H9 (cell line): ENCODE data around the gene ZNF423. TPM values are rescaled to one million over a fixed set of nuclear protein-coding genes. Genes with fewer than 3 reads are reported as not detected.

Experiments used
- DNase-seq: peaks from one replicate; pipeline ENCODE4 v3.0.0-alpha.2; 2017
- H2AFZ ChIP-seq: one replicate; pipeline ENCODE4 v1.6.1; 2013; ENCODE audit warnings: mild to moderate bottlenecking, low read length, control low read depth, moderate library complexity
- H2AK5ac ChIP-seq: 2 replicates; pipeline ENCODE4 v1.6.1; 2013; ENCODE audit warnings: low read length, control low read depth, mixed read lengths; ENCODE audit not compliant: insufficient read length
- H2BK120ac ChIP-seq: one replicate; pipeline ENCODE4 v1.6.1; 2013; ENCODE audit warnings: low read depth, mild to moderate bottlenecking, low read length, control low read depth, inconsistent platforms; ENCODE audit not compliant: poor library complexity, severe bottlenecking
- H2BK12ac ChIP-seq: 2 replicates; pipeline ENCODE4 v1.6.1; 2013; ENCODE audit warnings: low read length, control low read depth, mixed read lengths, low read depth; ENCODE audit not compliant: insufficient read length
- H2BK15ac ChIP-seq: 2 replicates; pipeline ENCODE4 v1.6.1; 2013; ENCODE audit warnings: low read depth, low read length, control low read depth
- H2BK20ac ChIP-seq: one replicate; pipeline ENCODE4 v1.6.1; 2013; ENCODE audit warnings: low read depth, mild to moderate bottlenecking, low read length, control low read depth, inconsistent platforms; ENCODE audit not compliant: poor library complexity, severe bottlenecking
- H2BK5ac ChIP-seq: 2 replicates; pipeline ENCODE4 v1.6.1; 2013; ENCODE audit warnings: low read length, control low read depth, mixed read lengths; ENCODE audit not compliant: insufficient read length
- H3K14ac ChIP-seq: 2 replicates; pipeline ENCODE4 v1.6.1; 2013; ENCODE audit warnings: low read length, control low read depth; ENCODE audit not compliant: insufficient read depth
- H3K18ac ChIP-seq: 2 replicates; pipeline ENCODE4 v1.6.1; 2013; ENCODE audit warnings: low read depth, mild to moderate bottlenecking, mixed read lengths, low read length, control low read depth; ENCODE audit not compliant: insufficient read length
- H3K23ac ChIP-seq: 2 replicates; pipeline ENCODE4 v1.6.1; 2013; ENCODE audit warnings: low read length, control low read depth, mixed read lengths, low read depth; ENCODE audit not compliant: insufficient read length
- H3K23me2 ChIP-seq: 2 replicates; pipeline ENCODE4 v1.6.1; 2013; ENCODE audit warnings: low read depth, mild to moderate bottlenecking, mixed read lengths, low read length, control low read depth; ENCODE audit not compliant: insufficient read length, poor library complexity, severe bottlenecking
- H3K27ac ChIP-seq: 2 replicates; pipeline ENCODE4 v1.5.1; 2013; ENCODE audit warnings: low read length, control low read depth, mixed read lengths, low read depth; ENCODE audit not compliant: insufficient read length
- H3K27me3 ChIP-seq: 2 replicates; pipeline ENCODE4 v1.6.1; 2013; ENCODE audit warnings: low read length, control low read depth, inconsistent platforms; ENCODE audit not compliant: insufficient read depth
- H3K4ac ChIP-seq: 2 replicates; pipeline ENCODE4 v1.6.1; 2013; ENCODE audit warnings: low read depth, mild to moderate bottlenecking, control low read depth, inconsistent platforms, low read length, moderate library complexity
- H3K4me1 ChIP-seq: 2 replicates; pipeline ENCODE4 v1.6.1; 2013; ENCODE audit warnings: low read length, control low read depth, inconsistent platforms; ENCODE audit not compliant: insufficient read depth
- H3K4me2 ChIP-seq: 2 replicates; pipeline ENCODE4 v1.6.1; 2013; ENCODE audit warnings: low read length, control low read depth, mixed read lengths; ENCODE audit not compliant: insufficient read length, insufficient read depth
- H3K56ac ChIP-seq: 2 replicates; pipeline ENCODE4 v1.6.1; 2013; ENCODE audit warnings: low read depth, mild to moderate bottlenecking, mixed read lengths, low read length, control low read depth; ENCODE audit not compliant: insufficient read length
- H3K79me1 ChIP-seq: 2 replicates; pipeline ENCODE4 v1.6.1; 2013; ENCODE audit warnings: low read depth, mild to moderate bottlenecking, moderate library complexity, low read length, control low read depth, inconsistent platforms; ENCODE audit not compliant: insufficient read depth, poor library complexity, severe bottlenecking
- H3K79me2 ChIP-seq: 2 replicates; pipeline ENCODE4 v1.6.1; 2013; ENCODE audit warnings: low read length, control low read depth, inconsistent platforms; ENCODE audit not compliant: insufficient read depth
- H3K9ac ChIP-seq: 2 replicates; pipeline ENCODE4 v1.6.1; 2013; ENCODE audit warnings: low read length, control low read depth, mixed read lengths; ENCODE audit not compliant: insufficient read length; ENCODE audit errors: extremely low read depth
- H3K9me3 ChIP-seq: one replicate; pipeline ENCODE4 v1.6.1; 2013; ENCODE audit warnings: low read depth, low read length, inconsistent platforms; ENCODE audit not compliant: control insufficient read depth
- H3T11ph ChIP-seq: one replicate; pipeline ENCODE4 v1.6.1; 2013; ENCODE audit warnings: mild to moderate bottlenecking, low read length, control low read depth, inconsistent platforms
- H4K20me1 ChIP-seq: one replicate; pipeline ENCODE4 v1.6.1; 2013; ENCODE audit not compliant: control insufficient read depth, insufficient read length, insufficient read depth
- H4K5ac ChIP-seq: 2 replicates; pipeline ENCODE4 v1.6.1; 2013; ENCODE audit warnings: low read depth, mild to moderate bottlenecking, mixed read lengths, low read length, control low read depth; ENCODE audit not compliant: insufficient read length
- H4K8ac ChIP-seq: replicated peaks from 2 replicates; pipeline ENCODE4 v1.6.1; 2013; ENCODE audit warnings: low read length, control low read depth, mixed read lengths, low read depth; ENCODE audit not compliant: insufficient read length
- H4K91ac ChIP-seq: 2 replicates; pipeline ENCODE4 v1.6.1; 2013; ENCODE audit warnings: low read depth, mild to moderate bottlenecking, moderate library complexity, mixed read lengths, low read length, control low read depth; ENCODE audit not compliant: insufficient read length
- H3K27ac Mint-ChIP-seq, 3 experiments: 2 replicates in 2 of 3; 3 replicates in 1 of 3; pipeline ENCODE4 v1.8.0; 2020 to 2021; ENCODE audit warnings: mixed read lengths in 3 of 3, mild to moderate bottlenecking in 1 of 3, moderate library complexity in 1 of 3
- H3K27me3 Mint-ChIP-seq: 2 replicates; pipeline ENCODE4 v1.8.0; 2021; ENCODE audit warnings: low read depth, mild to moderate bottlenecking, moderate library complexity, mixed read lengths
- H3K36me3 Mint-ChIP-seq, 3 experiments: 2 replicates in 2 of 3; 3 replicates in 1 of 3; pipeline ENCODE4 v1.8.0; 2020 to 2021; ENCODE audit warnings: low read depth in 3 of 3, mixed read lengths in 3 of 3; ENCODE audit not compliant: insufficient read depth in 1 of 3
- H3K4me1 Mint-ChIP-seq, 2 experiments: 2 replicates each; pipeline ENCODE4 v1.8.0; 2020; ENCODE audit warnings: mixed read lengths in 2 of 2
- H3K4me3 Mint-ChIP-seq, 2 experiments: 2 replicates in 1 of 2; 3 replicates in 1 of 2; pipeline ENCODE4 v1.8.0; 2020 to 2021; ENCODE audit warnings: mild to moderate bottlenecking in 2 of 2, mixed read lengths in 2 of 2, moderate library complexity in 1 of 2
- H3K9me3 Mint-ChIP-seq, 2 experiments: 2 replicates in 1 of 2; 3 replicates in 1 of 2; pipeline ENCODE4 v1.8.0; 2020; ENCODE audit warnings: mild to moderate bottlenecking in 2 of 2, mixed read lengths in 2 of 2, moderate library complexity in 1 of 2
- WGBS: extraction: QIAGEN DNeasy Blood & Tissue Kit; methylation state at CpG from one replicate; pipeline ENCODE4 v1.1.7; 2013; ENCODE audit warnings: missing lambda C conversion rate, low lambda C conversion rate, mixed read lengths; ENCODE audit not compliant: insufficient read length; ENCODE audit errors: extremely low coverage; 5-methylcytosine and 5-hydroxymethylcytosine counted together
- total RNA-seq: library from RNA; stranded (reverse); gene quantifications from 2 replicates; pipeline ENCODE4 v1.2.1, GENCODE V29; 2021
- TF ChIP-seq, protein P1 (sequence below): fragments of 200-600 bp; sonication (generic); conservative IDR thresholded peaks from 3 replicates; pipeline ENCODE4 v1.8.0; 2021; ENCODE audit warnings: antibody characterized with exemption, mild to moderate bottlenecking

The ZNF423 gene
- total RNA-seq, 1 experiment from 2014 or later = 51.5 TPM

DNA sequence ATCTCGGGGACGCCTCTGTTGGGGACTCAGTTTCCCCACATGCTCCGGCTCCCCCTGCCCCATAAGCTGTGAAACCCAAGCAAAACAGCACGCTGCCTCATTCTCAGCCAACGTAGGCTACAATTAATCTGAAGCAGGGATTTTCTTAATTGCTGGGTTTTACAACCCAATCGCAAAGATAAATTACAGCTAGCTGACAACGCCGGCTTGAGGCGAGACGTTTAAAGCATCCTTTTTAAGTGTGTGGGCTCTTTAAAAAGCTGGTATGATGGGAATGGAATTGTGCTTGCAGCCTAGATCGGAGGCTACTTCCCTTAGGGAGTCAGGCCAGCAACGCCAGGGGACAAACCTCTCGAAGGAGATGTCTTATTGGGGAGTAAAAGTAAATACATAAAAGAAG lies 185.3 kb downstream of the ZNF423 start:
- peaks cover 18 to 23% of the 10 kb centered on the region in 2 experiments for H3K4me1 Mint-ChIP-seq
- H3K23ac ChIP-seq = no peak overlapping the region
- no peaks in the 10 kb centered on the region for H3K9me3 ChIP-seq
- no peaks in the 10 kb centered on the region for H3K79me2 ChIP-seq
- no peak overlapping the region for H3K18ac ChIP-seq
- no peak overlapping the region for H3K27ac ChIP-seq
- no peaks in the 10 kb centered on the region for H3K9me3 Mint-ChIP-seq
- DNase-seq = no peak
- no peak overlapping the region for H2BK12ac ChIP-seq
- TF ChIP-seq, protein P1, sequence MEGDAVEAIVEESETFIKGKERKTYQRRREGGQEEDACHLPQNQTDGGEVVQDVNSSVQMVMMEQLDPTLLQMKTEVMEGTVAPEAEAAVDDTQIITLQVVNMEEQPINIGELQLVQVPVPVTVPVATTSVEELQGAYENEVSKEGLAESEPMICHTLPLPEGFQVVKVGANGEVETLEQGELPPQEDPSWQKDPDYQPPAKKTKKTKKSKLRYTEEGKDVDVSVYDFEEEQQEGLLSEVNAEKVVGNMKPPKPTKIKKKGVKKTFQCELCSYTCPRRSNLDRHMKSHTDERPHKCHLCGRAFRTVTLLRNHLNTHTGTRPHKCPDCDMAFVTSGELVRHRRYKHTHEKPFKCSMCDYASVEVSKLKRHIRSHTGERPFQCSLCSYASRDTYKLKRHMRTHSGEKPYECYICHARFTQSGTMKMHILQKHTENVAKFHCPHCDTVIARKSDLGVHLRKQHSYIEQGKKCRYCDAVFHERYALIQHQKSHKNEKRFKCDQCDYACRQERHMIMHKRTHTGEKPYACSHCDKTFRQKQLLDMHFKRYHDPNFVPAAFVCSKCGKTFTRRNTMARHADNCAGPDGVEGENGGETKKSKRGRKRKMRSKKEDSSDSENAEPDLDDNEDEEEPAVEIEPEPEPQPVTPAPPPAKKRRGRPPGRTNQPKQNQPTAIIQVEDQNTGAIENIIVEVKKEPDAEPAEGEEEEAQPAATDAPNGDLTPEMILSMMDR = no peak
- no peaks in the 10 kb centered on the region for H3K79me1 ChIP-seq
- no peaks in the 10 kb centered on the region for H4K20me1 ChIP-seq
- no peak overlapping the region for H3K4ac ChIP-seq
- H4K5ac ChIP-seq = no peak overlapping the region
- no peaks in the 10 kb centered on the region for H3K4me1 ChIP-seq
- H3K23me2 ChIP-seq = no peaks in the 10 kb centered on the region
- no peak overlapping the region for H3K4me2 ChIP-seq
- H4K91ac ChIP-seq = no peak overlapping the region
- H2BK5ac ChIP-seq = no peak overlapping the region
- H4K8ac ChIP-seq = no peak overlapping the region
- H2BK15ac ChIP-seq = no peak overlapping the region
- no peaks in the 10 kb centered on the region for H3K27me3 ChIP-seq
- H2BK120ac ChIP-seq = no peak overlapping the region
- H3K36me3 Mint-ChIP-seq = peaks cover 0 to 4% (median 0%) of the 10 kb centered on the region in 3 experiments; a peak in 2 of 7 replicates
- no peak overlapping the region; the same call in 1 of the 2 replicates for H3K14ac ChIP-seq
- H3K56ac ChIP-seq = no peak overlapping the region
- H2AK5ac ChIP-seq = no peak overlapping the region
- no peak overlapping the region for H3K27ac Mint-ChIP-seq
- no peak overlapping the region for H2AFZ ChIP-seq
- no peak overlapping the region for H3T11ph ChIP-seq
- WGBS = no CpG with 5 or more reads among the region's 13 CpGs
- H3K4me3 Mint-ChIP-seq = no peak overlapping the region
- no peak overlapping the region for H2BK20ac ChIP-seq
- H3K27me3 Mint-ChIP-seq = no peaks in the 10 kb centered on the region
- no peak overlapping the region for H3K9ac ChIP-seq
